Endothelial cell of umbilical vein (primary cell): ENCODE results near the gene NLRP3. TPM values are rescaled to one million over a fixed set of nuclear protein-coding genes. Genes with fewer than 3 reads are reported as not detected.

Experiments
- BruUV-seq: library from RNA; stranded (reverse); fragments of 400-500 nt; replicated peaks from 2 replicates; lab custom pipeline; 2021; lab: Mats Ljungman, UMichigan
- CTCF ChIA-PET: fragments of 300-600, 350-600 bp; sonication (Branson Sonifier 250); formaldehyde crosslinking; loops from one replicate; lab custom pipeline; 2021; ENCODE audit warnings: antibody characterized with exemption, inconsistent platforms; lab: Charles Lee
- POLR2A ChIA-PET: fragments of 300-600, 350-600 bp; sonication (Branson Sonifier 250); formaldehyde crosslinking; loops from one replicate; lab custom pipeline; 2021; ENCODE audit warnings: antibody characterized with exemption, inconsistent platforms; lab: Charles Lee
- DNase-seq: peaks from one replicate; pipeline ENCODE4 v3.0.0-alpha.2; 2011; ENCODE audit warnings: low read depth, low spot score
- FAIRE-seq: peaks from 2 replicates; lab custom pipeline; 2011; peaks lifted over from hg19 to GRCh38; lab: Jason Lieb, UNC
- H2AFZ ChIP-seq: 2 replicates; pipeline ENCODE4 v1.6.0; 2012; ENCODE audit warnings: low read depth, low read length, control low read depth, inconsistent platforms
- H3K27ac ChIP-seq: 2 replicates; pipeline ENCODE4 v1.5.1; 2011; ENCODE audit warnings: low read depth, mild to moderate bottlenecking, control low read depth, low read length, moderate library complexity; ENCODE audit not compliant: insufficient read depth
- H3K27me3 ChIP-seq, 2 experiments: 2 replicates each; pipeline versions ENCODE4 v1.6.0 to v1.6.1; 2011; ENCODE audit warnings: low read length in 2 of 2, mixed read lengths in 1 of 2; ENCODE audit not compliant: control insufficient read depth in 2 of 2, insufficient read depth in 2 of 2
- H3K36me3 ChIP-seq, 2 experiments: 2 replicates in 1 of 2; 3 replicates in 1 of 2; pipeline ENCODE4 v1.5.1; 2011; ENCODE audit warnings: low read length in 2 of 2, mild to moderate bottlenecking in 1 of 2, moderate library complexity in 1 of 2; ENCODE audit not compliant: control insufficient read depth in 2 of 2, insufficient read depth in 2 of 2; ENCODE audit errors: extremely low read depth in 1 of 2
- H3K4me1 ChIP-seq: 3 replicates; pipeline ENCODE4 v1.5.1; 2011; ENCODE audit warnings: mild to moderate bottlenecking, low read length; ENCODE audit not compliant: control insufficient read depth, insufficient read depth; ENCODE audit errors: extremely low read depth
- H3K4me2 ChIP-seq: 2 replicates; pipeline ENCODE4 v1.6.1; 2011; ENCODE audit warnings: low read length, control low read depth, mixed read lengths; ENCODE audit not compliant: insufficient read depth
- H3K4me3 ChIP-seq, 3 experiments: fragments of 200-600 bp in 1 of 3; sonication (generic), shearing (Covaris generic) in 1 of 3; replicated peaks in 1 of 3; 2 replicates each; pipeline ENCODE4 v1.5.1; 2011 to 2016; ENCODE audit warnings: control low read depth in 3 of 3, low read length in 3 of 3, mild to moderate bottlenecking in 2 of 3, inconsistent platforms in 1 of 3, low read depth in 1 of 3, moderate library complexity in 1 of 3; ENCODE audit not compliant: insufficient read depth in 1 of 3
- H3K79me2 ChIP-seq: 2 replicates; pipeline ENCODE4 v1.6.0; 2012; ENCODE audit warnings: low read length, inconsistent platforms; ENCODE audit not compliant: control insufficient read depth, insufficient read depth
- H3K9ac ChIP-seq: replicated peaks from 2 replicates; pipeline ENCODE3; 2011; ENCODE audit warnings: low read length, control low read depth; ENCODE audit not compliant: insufficient read depth; ENCODE audit errors: extremely low read depth
- H3K9me1 ChIP-seq: replicated peaks from 3 replicates; pipeline ENCODE4 v1.6.0; 2011; ENCODE audit warnings: mild to moderate bottlenecking, low read length; ENCODE audit not compliant: control insufficient read depth, insufficient read depth; ENCODE audit errors: extremely low read depth
- H3K9me3 ChIP-seq: replicated peaks from 2 replicates; pipeline ENCODE4 v1.5.1; 2012; ENCODE audit warnings: low read length, inconsistent platforms; ENCODE audit not compliant: control insufficient read depth, insufficient read depth
- H4K20me1 ChIP-seq: replicated peaks from 2 replicates; pipeline ENCODE3; 2011; ENCODE audit warnings: mild to moderate bottlenecking, low read length; ENCODE audit not compliant: control insufficient read depth, insufficient read depth; ENCODE audit errors: extremely low read depth
- EZH2 ChIP-seq: IDR thresholded peaks from 2 replicates; pipeline ENCODE4 v1.6.1; 2012; ENCODE audit warnings: borderline replicate concordance, low read depth, mild to moderate bottlenecking, moderate library complexity, low read length, inconsistent platforms; ENCODE audit not compliant: severe bottlenecking
- FOS ChIP-seq: IDR thresholded peaks from 2 replicates; pipeline ENCODE4 v1.6.1; 2011; ENCODE audit warnings: mild to moderate bottlenecking, low read length, moderate library complexity, borderline replicate concordance; ENCODE audit not compliant: insufficient read depth
- GATA2 ChIP-seq: IDR thresholded peaks from 2 replicates; pipeline ENCODE4 v1.7.0; 2011; ENCODE audit warnings: low read depth, mild to moderate bottlenecking, moderate library complexity, mixed read lengths, low read length; ENCODE audit not compliant: insufficient read length, insufficient read depth
- JUN ChIP-seq: IDR thresholded peaks from 2 replicates; pipeline ENCODE4 v1.6.1; 2011; ENCODE audit warnings: borderline replicate concordance, low read depth; ENCODE audit not compliant: insufficient read length, insufficient read depth
- MYC ChIP-seq: IDR thresholded peaks from one replicate; pipeline ENCODE4 v1.6.1; 2011; ENCODE audit warnings: mild to moderate bottlenecking, low read depth, low read length
- POLR2A ChIP-seq: IDR thresholded peaks from 2 replicates; pipeline ENCODE4 v1.6.1; 2012; ENCODE audit warnings: low read depth, mild to moderate bottlenecking, control low read depth, low read length
- POLR2AphosphoS5 ChIP-seq: IDR thresholded peaks from 2 replicates; pipeline ENCODE4 v1.6.1; 2012; ENCODE audit warnings: low read depth, mild to moderate bottlenecking, control low read depth, low read length, moderate library complexity; ENCODE audit not compliant: insufficient read depth
- dilution Hi-C: fragments of 300-500 bp; cut with MboI; formaldehyde crosslinking; loops from one replicate; pipeline ENCODE4 v1.15.0; 2019; ENCODE audit warnings: low sequenced_read_pairs; ENCODE audit not compliant: extremely low pct_ligation_motif_present
- intact Hi-C: fragments of 100-400 bp; cut with micrococcal nuclease; formaldehyde crosslinking; loops from one replicate; pipeline ENCODE4 v1.10.0; 2022
- polyA plus RNA-seq, 4 experiments: library from polyadenylated mRNA; depleted of rRNA in 3 of 4; stranded (reverse) in 3 of 4; unstranded in 1 of 4; fragments of >200 nt; gene quantifications; 2 replicates each; pipeline versions ENCODE4 v1.2.1 to v1.2.3, GENCODE V29; 2011 to 2012; ENCODE audit warnings: missing spikeins in 1 of 4
- total RNA-seq: library from RNA; stranded (reverse); gene quantifications from 2 replicates; pipeline ENCODE4 v1.2.3, GENCODE V29; 2021
- TF ChIP-seq, protein P1 (sequence below): IDR thresholded peaks from 2 replicates; pipeline ENCODE4 v1.6.1; 2011; ENCODE audit not compliant: insufficient read depth, insufficient read length
- TF ChIP-seq, protein P2 (sequence below), 2 donors: IDR thresholded peaks; 1 replicate in 1 of 2; 2 replicates in 1 of 2; pipeline ENCODE4 v1.5.1; 2011; ENCODE audit warnings: low read length in 2 of 2, mild to moderate bottlenecking in 2 of 2, moderate library complexity in 2 of 2, control low read depth in 1 of 2, inconsistent platforms in 1 of 2, low read depth in 1 of 2; ENCODE audit not compliant: insufficient read depth in 1 of 2; ENCODE audit errors: extremely low read depth in 1 of 2

The NLRP3 gene
- total and polyA plus RNA-seq, 2 donors (not counting 3 experiments of a cell fraction or from before 2014, with no cell fraction given), result 0.24 to 0.29 TPM

DNA sequence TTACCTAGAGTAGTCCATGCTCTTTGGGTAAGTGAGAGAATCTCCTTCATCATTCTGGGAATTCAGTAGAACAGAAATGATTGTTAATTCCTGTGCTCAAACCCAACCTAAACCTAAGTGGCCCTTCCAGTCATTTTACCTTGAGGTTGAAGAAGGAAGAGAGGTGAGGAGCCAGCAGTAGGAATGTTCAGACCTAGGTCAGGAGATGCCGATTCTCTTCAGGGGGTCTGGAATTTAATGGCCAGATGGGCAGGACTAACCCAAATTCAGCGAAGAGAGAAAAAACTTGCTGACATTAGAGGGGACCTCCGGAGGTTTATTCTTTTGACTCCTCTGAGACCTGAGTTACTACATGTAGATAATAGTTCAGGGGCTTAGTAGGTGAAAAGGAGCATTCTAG, 58.4 kb downstream of the NLRP3 start:
- Histone ChIP-seq H3K27ac (no peak overlapping the region), H3K4me1 (no peaks in the 10 kb centered on the region), H3K27me3 (no peaks in the 10 kb centered on the region), H3K9me1 (no peaks in the 10 kb centered on the region), H3K4me2 (no peak overlapping the region), H2AFZ (no peak overlapping the region), H3K36me3 (no peaks in the 10 kb centered on the region), H4K20me1 (no peaks in the 10 kb centered on the region), H3K9me3 (no peaks in the 10 kb centered on the region), H3K79me2 (no peaks in the 10 kb centered on the region), H3K9ac (no peak overlapping the region), H3K4me3 (no peak overlapping the region)
- ChIA-PET POLR2A (no interaction called here), CTCF (no interaction called here)
- no peak for DNase-seq
- BruUV-seq, result no TSS peak
- no peak for TF ChIP-seq POLR2AphosphoS5
- no peak for TF ChIP-seq GATA2
- TF ChIP-seq FOS, result no peak
- TF ChIP-seq MYC, result no peak
- no peak for TF ChIP-seq JUN
- no peak for TF ChIP-seq POLR2A
- no peak for TF ChIP-seq EZH2
- TF ChIP-seq, protein P1, sequence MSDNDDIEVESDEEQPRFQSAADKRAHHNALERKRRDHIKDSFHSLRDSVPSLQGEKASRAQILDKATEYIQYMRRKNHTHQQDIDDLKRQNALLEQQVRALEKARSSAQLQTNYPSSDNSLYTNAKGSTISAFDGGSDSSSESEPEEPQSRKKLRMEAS, result no peak
- TF ChIP-seq, protein P2, sequence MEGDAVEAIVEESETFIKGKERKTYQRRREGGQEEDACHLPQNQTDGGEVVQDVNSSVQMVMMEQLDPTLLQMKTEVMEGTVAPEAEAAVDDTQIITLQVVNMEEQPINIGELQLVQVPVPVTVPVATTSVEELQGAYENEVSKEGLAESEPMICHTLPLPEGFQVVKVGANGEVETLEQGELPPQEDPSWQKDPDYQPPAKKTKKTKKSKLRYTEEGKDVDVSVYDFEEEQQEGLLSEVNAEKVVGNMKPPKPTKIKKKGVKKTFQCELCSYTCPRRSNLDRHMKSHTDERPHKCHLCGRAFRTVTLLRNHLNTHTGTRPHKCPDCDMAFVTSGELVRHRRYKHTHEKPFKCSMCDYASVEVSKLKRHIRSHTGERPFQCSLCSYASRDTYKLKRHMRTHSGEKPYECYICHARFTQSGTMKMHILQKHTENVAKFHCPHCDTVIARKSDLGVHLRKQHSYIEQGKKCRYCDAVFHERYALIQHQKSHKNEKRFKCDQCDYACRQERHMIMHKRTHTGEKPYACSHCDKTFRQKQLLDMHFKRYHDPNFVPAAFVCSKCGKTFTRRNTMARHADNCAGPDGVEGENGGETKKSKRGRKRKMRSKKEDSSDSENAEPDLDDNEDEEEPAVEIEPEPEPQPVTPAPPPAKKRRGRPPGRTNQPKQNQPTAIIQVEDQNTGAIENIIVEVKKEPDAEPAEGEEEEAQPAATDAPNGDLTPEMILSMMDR (IDR thresholded peaks at IDR 0.05; ENCODE audit: extremely low read depth in 1 of 2, insufficient read depth in 1 of 2, low read depth in 1 of 2, low read length in 2 of 2), result no peak
- dilution Hi-C loops, result no loop called here
- FAIRE-seq, result no peak
- intact Hi-C loops, result no loop called here
